SK-N-MC (cell line): ENCODE measurements around the gene CACNA1C.

Experiments
- EZH2 ChIP-seq: fragments of 200-600 bp; sonication (generic); IDR thresholded peaks from one replicate; pipeline ENCODE4 v1.6.1; 2017; ENCODE audit warnings: antibody characterized with exemption
- FOXP2 ChIP-seq: optimal IDR thresholded peaks from 2 replicates; pipeline ENCODE3; 2011; ENCODE audit warnings: mild to moderate bottlenecking, moderate library complexity; ENCODE audit not compliant: insufficient read depth; ENCODE audit errors: extremely low read length, control extremely low read depth
- POLR2AphosphoS5 ChIP-seq: IDR thresholded peaks from 2 replicates; pipeline ENCODE4 v1.6.1; 2012; ENCODE audit warnings: mild to moderate bottlenecking, low read depth, low read length, borderline replicate concordance

GRCh38 chr12:2662524-2662923, 609.7 kb downstream of the CACNA1C start:
- TF ChIP-seq POLR2AphosphoS5 (no peak), EZH2 (no peak), FOXP2 (no peak)
